Measurements from ENCODE around the gene SPATA3.
"Not testable (repeated sequence)": the region's sequence is repeated elsewhere in the genome, so short reads cannot be mapped to it uniquely, and the experiment has no call there.

SPATA3 gene

DNA sequence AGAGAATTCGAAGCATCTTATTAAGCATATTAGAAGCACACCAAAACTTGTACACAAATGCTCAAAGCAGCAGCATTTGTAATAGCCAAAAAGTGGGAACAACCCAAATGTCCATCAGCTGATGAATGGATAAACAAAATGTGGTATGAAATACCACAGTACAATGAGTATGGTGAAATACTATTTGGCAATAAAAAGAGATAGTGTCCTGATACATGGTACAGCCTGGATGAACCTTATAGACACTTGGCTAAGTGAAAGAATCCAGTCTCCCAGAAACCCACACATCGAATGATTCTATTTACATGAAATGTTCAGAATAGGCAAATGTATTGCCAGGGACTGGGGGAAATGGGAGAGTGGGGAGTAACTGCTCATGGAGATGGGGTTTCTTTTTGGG lies 3.0 kb downstream of the SPATA3 start:
- DNase-seq (ENCODE audit: low spot score), result no peak

GRCh38 chr2:230999477-230999876 lies 3.6 kb downstream of the SPATA3 start:
- no peak for DNase-seq (ENCODE audit: low spot score)

GRCh38 chr2:231000211-231000904 lies 4.4 kb downstream of the SPATA3 start:
- peak; percentile 48 for DNase-seq (ENCODE audit: low spot score)

DNA sequence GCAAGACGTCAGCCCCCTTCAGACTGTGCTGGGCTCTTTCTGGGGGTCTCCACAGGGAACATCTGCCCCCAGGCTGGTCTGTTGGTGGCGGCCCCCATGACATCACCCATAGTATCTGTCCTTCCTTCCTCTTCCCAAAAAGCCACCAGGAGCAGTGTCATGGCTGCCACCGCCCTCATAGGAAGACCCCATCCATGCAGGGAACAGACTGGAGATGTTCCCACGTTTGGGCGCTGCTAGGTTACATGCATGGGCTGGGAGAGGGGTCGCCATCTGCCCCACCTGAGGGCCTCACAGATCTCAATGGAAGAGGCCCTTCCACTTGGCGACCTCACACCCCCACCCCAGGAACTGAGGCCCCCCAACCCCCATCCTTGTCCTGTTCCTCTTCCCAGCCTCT lies 5.1 kb downstream of the SPATA3 start:
- DNase-seq (ENCODE audit: low spot score), result peak; percentile 31

DNA sequence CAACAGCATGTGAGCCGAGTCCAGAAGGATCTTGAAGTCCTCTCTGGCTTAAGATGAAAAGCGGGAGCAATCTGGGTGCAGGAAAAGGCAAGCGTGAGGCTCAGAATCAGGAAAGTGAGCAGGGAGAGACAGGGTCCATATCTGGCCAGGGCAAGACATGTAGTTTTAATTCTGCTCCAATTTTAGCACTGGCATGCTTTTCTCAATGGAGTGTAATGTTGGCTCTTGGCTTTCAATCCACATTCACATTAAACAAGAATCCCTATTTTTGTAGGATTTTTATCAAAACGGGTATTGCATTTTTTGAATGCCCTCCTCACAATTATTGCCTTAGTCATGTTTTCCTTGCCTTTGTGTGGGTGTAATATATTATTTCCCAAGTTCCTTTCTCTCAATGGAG lies 6.0 kb downstream of the SPATA3 start:
- no peak for DNase-seq (ENCODE audit: low spot score)

GRCh38 chr2:231002641-231003040 lies 6.7 kb downstream of the SPATA3 start:
- DNase-seq (ENCODE audit: low spot score), result no peak

DNA sequence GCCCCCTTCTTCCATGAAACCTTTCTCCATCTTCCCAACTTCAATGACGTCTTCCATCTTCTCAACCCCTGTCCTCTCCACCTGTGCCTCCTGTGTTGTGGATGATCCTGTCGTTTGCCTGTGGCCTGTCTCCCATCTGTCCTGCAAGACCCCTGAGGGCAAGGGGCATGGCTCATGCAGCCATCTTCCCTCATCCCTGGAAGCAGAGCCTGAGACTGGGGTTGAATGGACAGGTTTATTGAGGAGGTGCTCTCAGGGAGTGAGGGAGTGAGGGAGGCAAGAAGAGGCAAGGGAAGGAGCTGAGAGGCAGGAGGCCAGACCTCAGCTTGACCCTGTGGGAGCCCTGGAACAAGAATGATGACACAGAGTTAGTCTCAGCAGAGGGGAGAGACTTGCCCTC lies 7.3 kb downstream of the SPATA3 start:
- no peak for DNase-seq (ENCODE audit: low spot score)

- DNase-seq (ENCODE audit: low spot score), result not testable (repeated sequence)
Measured at GRCh38 chr2:231004930-231005329, 9.0 kb downstream of the SPATA3 start.

- peak; percentile 54 for DNase-seq (ENCODE audit: low spot score)
Measured at GRCh38 chr2:231007286-231008098, 11.6 kb downstream of the SPATA3 start.

- peak; percentile 26 for DNase-seq (ENCODE audit: low spot score)
Measured at GRCh38 chr2:231008131-231008530, 12.2 kb downstream of the SPATA3 start.

GRCh38 chr2:231009236-231009919 lies 13.5 kb downstream of the SPATA3 start:
- peak; percentile 50 for DNase-seq (ENCODE audit: low spot score)

- DNase-seq (ENCODE audit: low spot score), result no peak
Measured at GRCh38 chr2:231010201-231010730, 14.3 kb downstream of the SPATA3 start.

- DNase-seq (ENCODE audit: low spot score), result no peak
Measured at GRCh38 chr2:231011526-231011925, 15.6 kb downstream of the SPATA3 start.

GRCh38 chr2:231012463-231012862 lies 16.5 kb downstream of the SPATA3 start:
- no peak for DNase-seq (ENCODE audit: low spot score)

- DNase-seq (ENCODE audit: low spot score), result no peak
Measured at GRCh38 chr2:231013820-231014219, 17.9 kb downstream of the SPATA3 start.

- DNase-seq (ENCODE audit: low spot score), result no peak
Measured at GRCh38 chr2:231015478-231015877, 19.6 kb downstream of the SPATA3 start.

DNA sequence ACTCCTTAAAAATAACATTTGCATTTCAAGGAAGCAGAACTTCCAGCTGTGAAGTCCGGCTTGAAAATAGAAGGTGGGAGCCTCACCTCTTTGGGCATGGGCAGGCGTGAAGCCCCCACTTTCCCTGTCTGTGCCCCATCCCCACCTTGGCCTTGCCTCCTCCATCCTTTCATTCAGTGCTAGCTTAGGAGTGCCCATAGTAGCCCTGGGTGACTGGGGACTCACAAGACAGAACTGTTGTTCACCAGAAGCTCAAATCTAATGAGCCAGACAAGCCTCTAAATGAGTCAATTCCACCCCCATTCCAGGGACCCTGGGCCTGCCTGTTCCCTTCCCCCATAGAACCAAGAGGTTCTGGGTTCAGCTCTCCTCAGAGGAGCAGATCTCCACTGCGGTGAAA lies 20.0 kb downstream of the SPATA3 start:
- DNase-seq (ENCODE audit: low spot score), result no peak

DNA sequence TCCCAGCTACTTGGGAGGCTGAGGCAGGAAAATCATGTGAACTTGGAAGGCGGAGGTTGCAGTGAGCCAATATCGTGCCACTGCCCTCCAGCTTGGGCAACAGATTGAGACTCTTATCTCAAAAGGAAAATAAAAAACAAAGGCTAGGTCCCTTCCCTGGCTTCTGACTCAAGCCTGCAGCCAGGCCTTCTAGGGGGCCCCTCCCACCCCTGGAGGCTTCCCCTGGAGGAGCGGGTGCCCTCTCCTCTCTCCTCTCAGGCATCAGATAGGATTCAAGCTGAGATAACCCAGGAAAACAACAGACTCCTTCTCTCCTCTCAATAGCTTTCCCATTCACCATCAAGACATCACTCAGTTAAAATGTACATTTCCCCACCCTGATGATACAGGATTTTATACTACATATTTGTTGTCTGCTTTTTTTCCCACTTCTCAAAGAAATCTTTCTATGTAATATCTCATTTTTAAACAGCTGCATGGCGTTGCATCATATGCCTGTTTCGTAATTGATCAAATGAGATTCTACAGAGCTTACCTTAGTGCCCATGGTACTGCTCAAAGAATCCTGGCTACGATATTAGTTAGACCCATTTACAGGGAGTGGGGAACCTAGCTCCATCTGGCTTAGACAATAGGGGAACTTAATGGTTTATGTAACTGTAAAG lies 20.8 kb downstream of the SPATA3 start:
- DNase-seq (ENCODE audit: low spot score), result no peak

- DNase-seq (ENCODE audit: low spot score), result no peak
Measured at GRCh38 chr2:231017231-231017598, 21.3 kb downstream of the SPATA3 start.

- no peak for DNase-seq (ENCODE audit: low spot score)
Measured at GRCh38 chr2:231018184-231018583, 22.3 kb downstream of the SPATA3 start.

DNA sequence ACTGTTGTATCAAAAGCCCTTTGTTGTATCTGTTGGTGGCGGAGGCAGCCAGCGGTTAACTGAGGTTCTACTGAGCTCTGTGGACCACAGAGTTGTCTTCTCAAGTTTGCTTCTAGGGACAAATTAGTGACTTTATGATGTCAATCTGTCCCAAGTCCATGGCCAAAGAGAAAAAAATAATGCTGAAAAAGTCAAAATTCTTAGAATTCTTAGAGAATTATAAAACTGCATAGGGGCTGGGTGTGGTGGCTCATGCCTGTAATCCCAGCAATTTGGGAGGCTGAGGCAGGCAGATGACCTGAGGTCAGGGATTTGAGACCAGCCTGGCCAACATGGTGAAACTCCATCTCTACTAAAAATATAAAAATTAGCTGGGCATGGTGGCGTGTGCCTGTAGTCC lies 29.1 kb downstream of the SPATA3 start:
- not testable (repeated sequence) for DNase-seq (ENCODE audit: low spot score)

DNA sequence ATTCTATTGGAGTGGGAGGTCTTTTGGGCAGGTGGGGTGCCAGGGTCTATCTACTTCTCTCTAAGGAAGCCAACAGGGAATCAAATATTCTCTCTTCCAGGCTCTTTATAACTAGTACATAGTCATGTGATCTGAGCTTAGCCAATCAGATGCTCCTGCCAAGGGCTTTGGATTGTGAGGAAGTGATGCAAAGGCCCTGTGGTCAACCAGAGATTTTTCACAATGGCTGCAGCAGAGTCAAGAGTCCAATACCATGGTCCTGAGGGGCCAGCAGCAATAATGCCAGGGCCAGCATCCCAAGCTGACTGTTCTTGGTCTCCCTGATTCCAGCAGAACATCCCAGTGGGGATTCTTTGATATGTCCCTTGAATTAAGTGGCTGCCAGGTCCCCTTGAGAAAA lies 33.0 kb downstream of the SPATA3 start:
- DNase-seq (ENCODE audit: low spot score), result no peak

All from left forelimb (tissue), 1 donor.